ENCODE results near the gene CD1B.

GRCh38 chr1:158329300-158329699 lies 2.0 kb downstream of the CD1B start:
- TF ChIP-seq CTCF (IDR thresholded peaks at IDR 0.05; ENCODE audit: low read length), result no peak
- no peak for TF ChIP-seq EZH2phosphoT487 (IDR thresholded peaks at IDR 0.05; ENCODE audit: low read length)
- TF ChIP-seq EZH2 (optimal IDR thresholded peaks at IDR 0.05; ENCODE audit: low read depth, low read length), result no peak

Measured in MM.1S (cell line).